GM18502 (cell line): ENCODE data around the gene ARHGAP21.

Experiments
- ATAC-seq: cut with Tn5 transposase; IDR thresholded peaks from one replicate; pipeline ENCODE4 v1.9.1; 2021; ENCODE audit warnings: mild to moderate bottlenecking; ENCODE audit not compliant: unreplicated experiment, poor library complexity

The ARHGAP21 gene

DNA sequence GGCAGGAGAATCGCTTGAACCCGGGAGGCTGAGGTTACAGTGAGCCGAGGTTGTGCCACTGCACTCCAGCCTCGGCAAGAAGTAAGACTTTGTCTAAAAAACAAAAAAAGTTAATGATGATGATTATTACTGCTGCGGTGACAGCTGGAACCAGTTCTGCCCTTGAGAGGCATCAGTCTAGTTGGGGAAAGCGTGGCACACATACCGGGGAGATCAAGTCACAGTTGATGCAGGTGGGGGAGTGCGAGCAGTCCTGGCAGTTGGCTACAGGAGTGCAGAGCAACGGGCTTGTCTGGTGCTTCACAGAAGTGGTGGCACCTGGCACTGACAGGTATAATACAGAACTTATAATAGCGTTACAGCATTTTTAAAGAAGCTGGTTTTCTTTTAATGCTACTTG is 173.0 kb downstream of the ARHGAP21 start:
- no peak for ATAC-seq

DNA sequence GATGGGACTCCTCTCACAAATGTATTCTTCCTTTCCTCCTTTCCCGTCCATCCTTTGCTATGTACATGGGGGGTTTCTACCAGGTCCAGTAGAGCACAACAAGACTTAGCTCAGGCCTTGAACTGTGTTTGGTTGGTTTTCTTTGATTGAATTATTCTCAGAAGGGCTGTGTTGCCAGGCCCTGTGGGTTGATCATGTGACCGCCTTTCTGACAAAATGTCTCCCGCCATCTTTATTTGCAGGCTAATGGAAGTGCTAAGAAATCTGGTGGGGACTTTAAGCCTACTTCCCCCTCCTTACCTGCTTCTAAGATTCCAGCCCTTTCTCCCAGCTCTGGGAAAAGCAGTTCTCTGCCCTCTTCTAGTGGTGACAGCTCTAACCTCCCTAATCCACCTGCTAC is 178.1 kb downstream of the ARHGAP21 start:
- no peak for ATAC-seq

DNA sequence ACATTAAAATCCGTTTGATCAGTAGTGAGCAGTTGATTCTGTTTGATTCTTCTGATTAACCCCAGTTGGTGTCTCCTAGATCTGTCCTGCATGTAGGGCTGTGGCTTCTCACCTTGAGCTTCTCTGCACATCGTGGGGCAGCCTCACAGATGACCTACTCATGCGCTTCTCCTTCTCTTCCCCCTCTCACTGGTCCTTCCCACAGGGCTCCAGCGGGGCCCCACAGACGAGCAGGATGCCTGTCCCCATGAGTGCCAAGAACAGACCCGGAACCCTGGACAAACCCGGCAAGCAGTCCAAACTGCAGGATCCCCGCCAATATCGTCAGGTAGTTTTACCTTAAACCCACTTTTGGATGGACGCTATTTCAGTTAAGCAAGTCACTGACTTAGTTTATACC is 178.9 kb downstream of the ARHGAP21 start:
- no peak for ATAC-seq

DNA sequence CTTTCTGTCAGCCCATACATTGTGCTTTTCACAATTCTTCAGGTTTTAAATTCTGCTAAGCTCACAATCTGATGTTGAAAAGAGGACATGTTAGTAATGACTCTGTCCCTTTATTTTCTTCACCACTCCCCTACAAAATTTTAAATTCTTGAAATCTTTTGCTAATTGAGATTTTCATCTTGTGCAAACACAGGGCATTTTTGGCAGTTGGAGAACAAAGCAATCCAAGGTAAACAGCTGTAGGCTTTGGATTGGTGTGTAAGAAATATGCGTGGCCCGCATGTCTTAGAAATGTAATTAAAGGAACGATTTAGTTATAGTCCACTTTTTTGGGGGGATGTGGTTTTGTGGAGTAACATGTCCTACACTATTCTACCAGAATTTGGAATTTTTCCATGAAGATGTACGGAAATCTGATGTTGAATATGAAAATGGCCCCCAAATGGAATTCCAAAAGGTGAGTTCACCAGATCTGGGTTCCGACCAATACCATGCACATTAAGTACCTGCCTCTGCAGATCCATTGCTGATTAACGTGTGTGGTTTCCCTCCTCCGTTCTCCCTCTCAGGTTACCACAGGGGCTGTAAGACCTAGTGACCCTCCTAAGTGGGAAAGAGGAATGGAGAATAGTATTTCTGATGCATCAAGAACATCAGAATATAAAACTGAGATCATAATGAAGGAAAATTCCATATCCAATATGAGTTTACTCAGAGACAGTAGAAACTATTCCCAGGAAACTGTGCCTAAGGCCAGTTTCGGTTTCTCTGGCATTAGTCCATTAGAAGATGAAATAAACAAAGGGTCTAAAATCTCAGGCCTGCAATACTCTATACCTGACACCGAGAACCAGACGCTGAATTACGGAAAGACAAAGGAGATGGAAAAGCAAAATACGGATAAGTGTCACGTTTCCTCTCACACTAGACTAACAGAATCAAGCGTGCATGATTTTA is 181.1 kb downstream of the ARHGAP21 start:
- no peak for ATAC-seq

DNA sequence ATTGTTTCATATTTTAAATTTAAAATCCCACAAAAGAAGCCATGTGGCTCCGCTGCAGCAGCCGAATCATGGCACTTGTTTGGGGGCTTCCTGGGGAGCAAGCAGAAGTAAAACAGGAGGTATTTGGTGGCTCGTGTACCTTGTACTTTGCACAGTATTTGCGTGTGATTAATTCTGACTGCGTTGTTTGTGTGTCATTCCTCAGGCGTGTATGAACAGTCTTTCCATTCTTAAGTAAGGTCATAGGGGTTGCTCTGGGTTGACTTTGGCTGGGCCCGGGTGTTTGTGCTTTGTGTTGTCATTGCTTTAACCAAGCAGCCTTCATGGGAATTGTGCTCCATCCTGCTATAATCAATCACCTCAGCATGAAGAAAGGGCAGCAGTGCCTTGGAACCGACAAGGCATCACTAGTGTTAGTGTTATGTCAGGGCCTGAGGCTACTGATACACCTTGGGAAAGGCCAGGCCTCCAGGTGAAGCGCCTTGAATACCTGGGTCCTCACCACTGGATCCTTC is 182.4 kb downstream of the ARHGAP21 start:
- no peak for ATAC-seq

DNA sequence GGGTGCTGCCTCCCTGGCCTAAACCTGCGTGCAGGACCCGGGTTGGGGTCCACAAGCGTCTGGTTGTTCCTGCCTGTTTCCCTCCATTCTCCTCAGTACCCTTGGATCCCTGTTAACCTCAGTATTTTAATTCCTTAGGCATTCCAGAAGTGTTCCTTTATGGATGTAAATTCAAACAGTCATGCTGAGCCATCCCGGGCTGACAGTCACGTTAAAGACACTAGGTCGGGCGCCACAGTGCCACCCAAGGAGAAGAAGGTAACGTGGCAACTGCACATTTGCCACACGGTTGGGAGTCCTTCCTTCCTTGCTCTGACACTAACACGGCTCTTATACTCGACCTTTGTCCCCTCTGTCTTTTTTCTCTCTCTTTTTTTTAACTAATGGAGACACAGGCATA is 187.1 kb downstream of the ARHGAP21 start:
- ATAC-seq = no peak

DNA sequence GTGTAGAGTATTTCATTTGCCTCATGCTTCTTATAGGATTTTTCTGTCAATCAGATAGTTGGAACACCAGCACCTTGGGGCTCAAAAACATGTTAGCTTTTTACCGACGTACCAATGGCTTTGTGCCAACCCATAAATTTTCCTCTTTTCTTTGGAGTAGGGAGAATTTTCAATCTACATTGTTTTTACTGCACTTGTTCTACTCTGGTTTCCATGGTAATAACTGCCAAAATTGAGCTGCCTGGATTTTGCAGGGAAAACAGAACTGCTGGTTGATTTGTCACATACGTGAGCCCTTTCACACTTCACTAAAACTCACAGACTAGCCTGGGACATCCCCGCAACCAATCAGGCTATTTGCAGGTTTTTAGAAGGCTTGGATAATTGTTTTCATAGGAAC is 189.7 kb downstream of the ARHGAP21 start:
- ATAC-seq = no peak
